GM19395 (cell line): ENCODE data around the gene CHMP4B.

Source experiments
- ATAC-seq: cut with Tn5 transposase; IDR thresholded peaks from one replicate; pipeline ENCODE4 v1.9.1; 2021; ENCODE audit warnings: mild to moderate bottlenecking, moderate library complexity; ENCODE audit not compliant: unreplicated experiment

Gene CHMP4B

DNA sequence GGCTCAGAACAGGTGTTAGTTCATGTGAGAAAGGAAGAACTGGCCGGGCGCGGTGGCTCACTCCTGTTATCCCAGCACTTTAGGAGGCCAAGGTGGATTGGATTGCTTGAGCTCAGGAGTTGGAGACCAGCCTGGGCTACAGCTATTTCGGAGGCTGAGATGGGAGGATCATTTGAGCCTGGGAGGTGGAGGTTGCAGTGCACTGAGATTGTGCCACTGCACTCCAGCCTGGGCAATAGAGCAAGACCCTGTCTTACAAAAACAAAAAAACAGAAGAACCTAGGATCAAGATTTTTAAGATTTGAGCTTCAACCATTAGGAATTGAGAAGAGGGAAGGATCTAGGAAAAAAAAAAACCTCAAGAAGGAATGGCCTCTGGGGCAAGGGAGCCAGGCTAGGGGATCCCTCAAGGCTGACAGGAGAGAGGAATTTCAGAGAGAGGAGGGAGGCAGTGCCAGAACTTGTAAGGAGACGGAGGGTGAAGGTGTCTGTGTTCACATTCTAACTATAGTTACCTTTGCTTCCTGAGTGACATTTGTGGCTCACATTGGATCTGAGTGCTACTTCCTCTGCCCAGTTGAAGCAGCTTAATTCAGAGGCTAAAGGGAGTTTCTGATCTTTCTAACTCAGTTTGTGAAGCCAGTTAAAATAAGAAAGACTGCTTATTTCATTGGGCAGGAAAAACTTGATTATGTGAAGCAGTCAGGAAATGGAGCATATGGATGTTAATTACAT, 26.1 kb downstream of the CHMP4B start:
- no peak for ATAC-seq

DNA sequence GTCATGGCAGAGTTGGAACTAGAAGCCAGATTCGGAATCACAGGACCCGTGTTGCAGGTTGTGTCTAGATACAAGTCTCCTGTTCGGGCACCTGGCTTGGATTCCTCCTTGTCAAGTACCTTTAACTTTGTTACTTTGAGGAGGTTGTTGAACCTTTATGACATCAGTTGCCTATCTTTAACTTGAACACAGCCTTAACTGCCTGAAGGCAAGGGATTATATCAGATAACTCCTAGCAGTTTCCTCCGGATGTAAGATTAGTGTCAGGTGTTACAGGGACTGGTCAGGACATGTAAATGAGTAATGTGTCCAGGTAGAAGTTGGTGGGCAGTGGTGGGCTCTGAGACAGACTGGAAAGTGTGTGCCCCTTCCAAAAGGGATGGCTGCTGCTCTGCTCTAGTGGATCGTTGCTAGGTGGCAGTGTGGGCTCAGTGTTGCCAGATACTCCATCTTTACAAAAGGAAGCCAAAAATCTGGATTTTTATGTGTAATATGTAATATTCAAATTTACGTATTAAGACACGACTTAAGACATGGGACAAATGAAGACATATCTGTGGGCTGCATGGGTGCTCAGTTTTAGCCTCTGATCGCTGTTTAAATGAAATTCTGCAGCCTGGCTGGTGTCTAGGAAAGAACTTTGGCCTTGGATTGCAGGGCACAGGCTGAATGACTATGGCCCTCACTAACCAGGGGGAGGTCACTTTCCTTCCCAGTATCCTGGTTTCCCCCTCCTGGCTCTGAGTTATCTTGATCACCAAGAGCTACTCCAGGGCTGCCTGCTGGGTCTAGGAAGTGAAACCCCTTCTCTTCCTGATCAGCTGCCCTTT, 27.1 kb downstream of the CHMP4B start:
- ATAC-seq: no peak

DNA sequence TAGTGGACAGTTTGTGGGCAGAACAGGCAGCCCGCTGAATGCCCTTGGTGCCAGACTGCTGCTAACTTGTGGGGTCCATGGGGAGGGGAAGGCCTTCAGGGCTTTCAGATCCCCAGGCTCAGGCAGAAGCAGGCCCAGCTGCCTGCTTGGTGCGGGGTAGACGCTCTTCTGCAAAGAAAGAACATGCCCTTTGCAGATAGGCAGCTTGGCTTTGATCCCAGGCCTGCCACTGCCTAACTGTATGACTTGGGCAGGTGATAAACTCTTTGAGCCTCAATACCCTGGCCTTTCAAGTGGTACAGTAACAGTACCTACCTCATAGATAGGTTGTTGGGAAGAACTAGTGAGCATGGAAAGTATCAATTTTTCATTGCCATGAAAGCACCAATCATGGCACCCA, 28.4 kb downstream of the CHMP4B start:
- no peak for ATAC-seq

DNA sequence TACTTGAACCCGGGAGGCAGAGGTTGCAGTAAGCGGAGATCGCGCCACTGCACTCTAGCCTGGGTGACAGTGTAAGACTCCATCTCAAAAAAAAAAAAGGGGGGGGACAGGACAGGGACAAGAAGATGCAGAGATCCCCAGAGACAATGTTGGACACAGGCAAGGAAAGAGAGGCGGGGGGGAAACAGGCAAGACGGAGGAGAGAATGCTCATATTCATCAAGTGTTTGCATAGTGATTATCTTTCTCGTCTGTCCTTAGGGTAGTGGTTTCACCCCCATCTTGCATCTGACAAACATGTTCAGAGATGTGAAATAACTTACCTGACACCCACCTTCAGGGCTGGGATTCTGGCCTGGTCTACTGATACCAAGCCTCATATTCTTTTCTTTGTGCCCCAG, 29.0 kb downstream of the CHMP4B start:
- ATAC-seq: no peak

DNA sequence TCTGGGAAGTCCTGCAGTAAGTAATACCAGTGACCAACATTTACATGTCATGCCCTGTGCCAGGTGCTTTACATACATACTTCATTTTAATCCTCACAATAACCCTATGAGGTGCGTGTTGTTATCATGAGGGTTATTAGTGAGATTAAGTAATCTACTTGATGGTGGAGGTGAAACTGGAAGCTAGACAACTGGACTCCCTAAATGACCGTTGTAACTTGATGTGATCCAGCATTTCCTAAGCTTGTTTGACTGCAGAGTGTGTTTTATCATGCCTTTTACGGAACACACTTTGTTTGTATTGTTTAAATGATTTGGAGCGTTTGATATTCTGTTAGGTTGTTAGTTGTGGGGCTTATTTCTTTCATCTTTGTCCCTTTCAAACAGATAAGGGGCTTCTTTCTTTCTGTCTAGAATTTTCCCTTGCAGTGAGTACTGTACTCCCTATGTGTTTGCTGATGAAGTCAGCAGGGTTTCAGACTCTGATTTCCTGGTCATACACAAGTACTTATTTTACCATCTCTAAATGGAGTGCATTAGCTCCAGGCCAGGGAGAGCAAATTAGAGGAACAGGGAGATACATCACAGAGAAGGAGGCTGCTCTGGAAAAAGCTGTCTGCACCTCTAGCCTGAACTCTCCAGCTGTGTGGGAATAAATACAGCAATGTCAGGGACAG, 29.7 kb downstream of the CHMP4B start:
- no peak for ATAC-seq

DNA sequence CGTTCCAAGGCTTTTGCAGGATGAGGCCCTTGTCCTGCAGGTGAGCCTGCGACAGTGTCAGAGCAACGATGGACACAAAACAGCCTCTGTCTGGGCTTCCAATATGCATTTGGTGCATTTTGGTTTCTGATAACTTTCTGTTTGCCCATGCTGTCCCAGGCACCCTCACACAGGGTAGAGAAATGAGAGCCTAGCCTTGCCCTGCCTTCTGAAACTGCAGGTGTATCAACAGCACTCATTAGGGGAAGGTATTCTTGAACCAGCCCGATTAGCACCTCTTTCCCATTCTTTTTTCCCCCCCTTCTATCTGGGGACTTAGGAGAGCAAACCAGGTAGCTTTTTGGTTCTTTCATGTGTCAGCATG, 30.3 kb downstream of the CHMP4B start:
- ATAC-seq: no peak

DNA sequence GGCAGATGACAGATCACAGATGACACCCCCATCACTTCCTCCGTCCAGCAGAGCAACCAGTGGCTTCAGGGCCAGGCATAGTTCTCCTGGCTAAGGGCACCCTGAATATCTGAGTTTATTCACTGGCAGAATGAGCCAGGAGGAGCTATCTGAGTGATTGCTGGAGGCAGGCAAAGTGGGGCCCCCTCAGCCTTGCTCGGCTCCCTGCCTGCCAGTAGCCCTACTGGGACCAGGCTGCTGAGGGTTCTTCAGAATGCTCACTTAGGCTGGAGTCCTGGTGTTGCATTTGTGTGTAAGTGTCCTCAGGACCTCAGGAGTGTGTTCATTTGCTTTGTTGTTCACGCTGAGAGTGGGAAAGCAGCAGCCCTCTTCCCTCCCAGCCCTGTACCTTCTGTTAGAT, 31.2 kb downstream of the CHMP4B start:
- ATAC-seq: no peak

DNA sequence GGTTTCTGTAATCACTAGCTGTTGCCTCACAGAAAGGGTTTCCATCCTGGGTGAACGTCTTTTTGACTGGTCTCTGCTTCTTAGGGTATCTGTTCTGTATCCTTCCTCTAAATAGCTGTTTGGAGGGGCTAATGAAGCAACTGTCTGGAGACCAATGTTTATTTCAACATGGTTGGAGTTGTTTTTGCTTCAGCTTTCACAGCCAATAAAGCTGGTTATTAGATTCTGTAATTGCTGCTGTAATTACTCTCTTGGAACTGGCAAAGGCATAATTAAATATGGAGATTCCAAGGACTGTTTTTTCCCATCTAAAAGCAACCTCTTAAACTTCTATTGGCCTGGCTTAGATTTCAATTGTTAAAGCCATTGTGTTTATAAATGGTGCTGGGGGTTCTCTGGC, 31.9 kb downstream of the CHMP4B start:
- ATAC-seq: no peak

DNA sequence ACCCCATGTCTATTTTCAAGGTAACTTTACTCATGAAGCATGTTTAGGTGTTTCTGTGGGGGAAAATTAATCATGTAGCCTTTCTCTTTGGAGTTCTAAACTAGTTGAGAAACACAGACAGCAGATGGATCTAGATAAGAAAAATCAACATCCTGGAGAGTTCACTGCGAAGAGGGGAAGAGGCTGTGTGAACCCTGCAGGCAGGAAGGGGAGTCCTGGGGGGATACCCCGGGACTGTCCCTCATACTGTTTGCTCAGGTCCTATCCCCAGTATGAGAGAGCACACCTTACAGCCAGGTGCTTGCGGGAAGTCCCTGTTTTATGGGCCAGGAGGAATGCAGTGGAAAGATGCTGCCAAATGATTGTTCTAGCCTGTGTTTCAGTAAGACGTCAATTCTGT, 32.7 kb downstream of the CHMP4B start:
- no peak for ATAC-seq

DNA sequence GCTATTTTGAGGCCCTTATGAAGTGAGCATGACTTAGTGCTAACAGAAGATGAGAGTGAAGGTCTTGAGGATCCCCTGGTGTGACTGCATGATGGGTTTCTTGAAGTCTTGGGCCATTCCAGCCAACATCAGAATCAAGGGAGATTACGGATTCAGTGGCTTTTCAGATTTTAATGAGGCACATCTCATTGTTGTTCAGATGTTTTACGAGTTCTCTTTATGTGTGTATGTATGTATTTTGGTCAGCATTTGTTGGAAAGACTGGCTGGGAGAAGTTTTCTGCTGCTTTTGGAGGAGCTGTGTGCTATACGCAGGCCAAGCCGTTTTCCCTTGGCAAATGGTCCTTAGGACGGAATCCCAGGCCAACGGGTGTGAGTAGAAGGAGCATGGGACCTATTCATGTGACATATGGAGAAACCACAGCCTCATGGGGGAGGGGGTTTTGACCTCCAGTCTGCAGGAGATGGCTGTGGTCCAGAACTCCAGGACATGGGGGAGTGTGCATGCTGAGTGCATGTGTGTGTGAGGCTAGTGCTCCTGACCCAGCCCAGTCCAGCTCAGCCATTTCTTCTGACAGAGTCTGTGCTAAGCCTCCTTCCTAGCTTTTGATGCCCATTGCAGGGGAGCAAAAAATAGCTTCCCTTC, 35.3 kb downstream of the CHMP4B start:
- no peak for ATAC-seq

DNA sequence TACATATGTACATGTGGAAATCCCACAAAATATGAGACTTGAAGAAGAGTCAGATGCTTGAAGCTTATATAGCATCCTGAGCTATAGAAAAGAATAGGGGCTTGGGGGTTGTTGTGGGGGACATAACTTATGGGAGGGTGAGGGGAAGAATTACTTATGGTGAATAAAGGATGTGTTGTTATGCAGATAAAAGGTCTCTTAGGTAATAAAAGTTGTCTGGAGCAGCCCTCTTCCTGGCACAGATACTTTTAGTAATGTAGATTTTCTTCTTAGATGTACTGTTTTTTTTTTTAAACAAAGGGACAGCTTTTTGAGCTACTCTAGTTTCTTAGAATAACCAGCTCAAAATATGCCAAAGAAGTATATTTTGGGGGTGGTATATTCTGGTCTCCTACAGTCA, 35.9 kb downstream of the CHMP4B start:
- ATAC-seq: no peak

DNA sequence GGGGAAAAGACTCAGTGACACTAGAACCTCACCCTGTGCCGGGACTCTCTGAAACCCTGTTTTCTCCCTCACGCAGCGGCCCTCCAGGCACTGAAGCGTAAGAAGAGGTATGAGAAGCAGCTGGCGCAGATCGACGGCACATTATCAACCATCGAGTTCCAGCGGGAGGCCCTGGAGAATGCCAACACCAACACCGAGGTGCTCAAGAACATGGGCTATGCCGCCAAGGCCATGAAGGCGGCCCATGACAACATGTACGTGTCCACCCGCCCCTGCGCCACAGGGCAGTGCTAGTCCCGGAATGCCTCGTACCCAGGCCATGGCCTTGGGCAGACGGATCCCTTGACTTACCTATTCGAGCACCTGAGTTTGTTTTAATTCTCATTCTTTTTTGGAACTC, 37.2 kb downstream of the CHMP4B start:
- no peak for ATAC-seq

DNA sequence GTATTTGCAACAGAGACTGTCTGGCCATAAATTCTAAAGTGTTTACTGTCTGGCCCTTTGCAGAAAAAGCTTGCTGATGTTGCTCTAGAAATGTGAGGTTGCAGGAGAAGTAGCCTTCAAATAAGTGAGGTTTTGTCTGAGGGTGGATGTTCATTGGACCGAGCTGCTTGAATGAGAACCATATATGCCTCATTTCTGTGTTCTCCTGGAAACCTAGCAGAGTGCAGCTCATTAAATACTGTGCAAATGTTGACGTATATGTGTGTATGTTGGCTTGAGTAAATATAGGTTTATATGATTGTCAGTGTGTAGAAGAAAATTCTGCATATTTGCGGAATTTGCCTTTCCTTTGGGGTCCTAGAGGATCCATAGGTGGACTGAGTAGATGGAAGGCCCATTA, 39.0 kb downstream of the CHMP4B start:
- ATAC-seq: no peak

DNA sequence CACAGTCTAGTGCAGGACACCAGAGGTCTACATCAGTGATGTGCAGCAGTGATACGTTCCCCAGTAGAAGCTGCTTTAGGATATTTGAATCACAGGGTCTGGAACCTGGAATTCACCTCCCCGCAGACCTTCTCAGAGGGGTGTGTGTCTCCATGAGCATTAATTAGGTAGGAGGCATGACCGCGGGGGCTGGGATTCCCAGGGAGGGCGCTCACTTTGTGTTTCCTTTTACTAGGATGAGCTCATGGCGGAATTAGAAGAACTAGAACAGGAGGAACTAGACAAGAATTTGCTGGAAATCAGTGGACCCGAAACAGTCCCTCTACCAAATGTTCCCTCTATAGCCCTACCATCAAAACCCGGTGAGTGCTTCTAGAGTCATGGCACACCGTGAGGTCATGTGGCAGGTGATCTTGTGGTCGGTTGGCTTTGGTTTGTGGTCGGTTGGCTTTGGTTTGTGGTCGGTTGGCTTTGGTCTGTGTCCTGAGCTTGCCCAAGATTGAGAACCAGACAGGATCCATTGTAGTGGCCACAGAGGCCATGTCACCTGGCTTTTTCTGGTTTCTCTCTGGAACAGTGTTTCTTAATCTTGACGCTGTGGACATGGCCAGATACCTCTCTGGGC, 40.8 kb downstream of the CHMP4B start:
- no peak for ATAC-seq

DNA sequence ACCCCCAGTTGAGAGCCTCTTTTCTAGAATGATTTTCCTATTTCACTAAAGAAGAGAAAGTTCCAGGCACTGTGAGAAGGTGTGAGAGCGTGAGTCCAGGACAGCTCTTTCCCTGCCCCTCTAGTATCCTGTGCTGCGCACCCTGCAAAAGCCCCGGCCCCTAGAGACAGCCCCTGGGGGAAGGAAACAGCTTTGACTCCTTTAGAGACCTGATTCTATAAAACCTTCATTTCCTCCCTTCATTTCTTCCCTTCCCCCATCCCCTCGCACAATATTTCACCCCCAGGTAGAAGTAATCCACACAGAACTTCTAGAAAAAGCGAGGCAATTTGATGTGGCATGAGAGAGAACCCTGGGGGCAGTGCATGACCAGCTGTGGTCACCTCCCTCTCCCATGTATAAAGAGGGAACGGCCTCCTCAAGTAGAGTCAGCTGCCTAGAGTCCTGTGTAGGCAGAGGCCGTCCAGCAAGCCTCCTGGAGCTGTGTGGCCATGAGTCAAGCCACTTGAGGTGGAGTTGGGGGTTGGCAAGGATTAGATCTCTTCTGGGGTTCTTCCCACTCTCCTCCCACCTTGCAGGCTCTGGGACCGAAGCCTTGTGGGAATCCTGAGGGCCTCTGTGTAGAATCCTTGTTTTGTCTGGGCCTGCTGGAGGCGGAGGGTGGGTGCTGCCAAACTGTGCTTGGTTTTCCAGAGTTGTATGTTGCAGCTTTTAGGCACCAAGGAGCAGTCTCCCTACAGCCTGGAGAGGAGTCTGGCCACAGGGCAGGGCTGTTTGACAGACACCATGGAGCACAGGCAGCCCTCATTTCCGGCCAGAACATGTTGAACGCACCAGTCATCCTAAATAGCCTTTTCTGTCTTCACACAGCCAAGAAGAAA, 41.7 kb downstream of the CHMP4B start:
- no peak for ATAC-seq

DNA sequence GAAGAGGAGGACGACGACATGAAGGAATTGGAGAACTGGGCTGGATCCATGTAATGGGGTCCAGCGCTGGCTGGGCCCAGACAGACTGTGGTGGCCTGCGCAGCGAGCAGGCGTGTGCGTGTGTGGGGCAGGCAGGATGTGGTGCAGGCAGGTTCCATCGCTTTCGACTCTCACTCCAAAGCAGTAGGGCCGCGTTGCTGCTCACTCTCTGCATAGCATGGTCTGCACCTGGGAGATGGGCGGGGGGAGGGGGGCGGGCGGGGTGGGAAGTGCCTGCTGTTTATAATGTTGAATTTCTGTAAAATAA, 42.3 kb downstream of the CHMP4B start:
- no peak for ATAC-seq

DNA sequence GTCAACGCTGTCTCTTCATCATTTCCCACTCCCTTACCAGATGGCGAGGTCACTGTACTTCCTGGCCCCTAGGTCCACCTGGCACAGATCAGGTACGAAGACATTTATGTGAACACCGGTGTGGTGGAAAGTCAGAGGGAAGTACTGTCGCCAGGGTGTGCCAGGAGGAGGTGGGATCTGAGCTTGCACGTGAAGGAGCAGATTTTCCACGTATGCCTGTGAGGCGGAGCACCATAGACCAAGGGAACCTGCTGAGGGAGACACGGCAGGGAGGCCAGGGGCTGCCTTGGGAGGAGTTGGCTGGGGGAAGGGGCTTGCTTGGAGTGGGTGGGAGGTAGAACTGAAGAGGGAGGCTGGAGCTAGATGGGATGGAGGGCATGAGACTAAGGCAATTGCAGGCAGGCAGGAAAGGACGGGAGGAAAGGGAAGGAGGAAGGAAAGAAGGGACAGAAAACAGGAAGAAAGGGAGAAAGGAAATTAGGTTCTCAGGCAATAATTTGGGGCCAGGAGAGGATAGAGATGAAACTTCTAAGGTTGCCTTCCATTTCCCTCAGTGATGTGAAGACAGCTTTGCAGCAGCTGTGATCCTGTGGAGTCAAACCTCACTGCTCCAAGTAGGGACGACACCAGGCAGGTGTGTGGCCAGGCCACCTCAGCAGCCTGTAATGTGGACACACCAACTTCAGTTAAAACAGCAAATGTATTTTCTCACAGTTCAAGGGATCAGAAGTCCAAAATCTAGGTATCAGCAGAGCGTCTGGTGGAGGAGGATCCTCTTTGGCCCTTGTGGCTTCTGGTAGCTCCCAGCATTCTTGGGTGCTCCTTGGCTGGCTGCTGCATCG, 46.8 kb downstream of the CHMP4B start:
- ATAC-seq: no peak

DNA sequence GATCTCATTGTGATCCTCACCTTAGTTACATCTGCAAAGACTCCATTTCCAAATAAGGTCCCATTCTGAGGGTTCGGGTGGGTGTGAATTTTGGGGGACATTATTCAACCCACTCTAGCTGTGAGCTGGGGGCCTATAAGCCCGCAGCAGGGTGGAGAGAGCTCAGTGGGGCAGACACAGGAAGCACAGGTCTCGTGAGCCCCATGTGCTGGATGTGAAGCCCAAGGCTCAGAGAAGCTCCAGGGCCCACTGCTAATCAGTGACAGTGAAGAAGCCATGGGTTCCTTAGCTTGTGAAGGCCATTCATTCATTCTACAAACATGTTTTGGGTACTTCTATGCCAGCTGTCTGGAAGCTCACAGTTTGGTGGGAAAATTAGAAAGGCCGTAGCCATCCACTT, 47.5 kb downstream of the CHMP4B start:
- ATAC-seq: no peak

DNA sequence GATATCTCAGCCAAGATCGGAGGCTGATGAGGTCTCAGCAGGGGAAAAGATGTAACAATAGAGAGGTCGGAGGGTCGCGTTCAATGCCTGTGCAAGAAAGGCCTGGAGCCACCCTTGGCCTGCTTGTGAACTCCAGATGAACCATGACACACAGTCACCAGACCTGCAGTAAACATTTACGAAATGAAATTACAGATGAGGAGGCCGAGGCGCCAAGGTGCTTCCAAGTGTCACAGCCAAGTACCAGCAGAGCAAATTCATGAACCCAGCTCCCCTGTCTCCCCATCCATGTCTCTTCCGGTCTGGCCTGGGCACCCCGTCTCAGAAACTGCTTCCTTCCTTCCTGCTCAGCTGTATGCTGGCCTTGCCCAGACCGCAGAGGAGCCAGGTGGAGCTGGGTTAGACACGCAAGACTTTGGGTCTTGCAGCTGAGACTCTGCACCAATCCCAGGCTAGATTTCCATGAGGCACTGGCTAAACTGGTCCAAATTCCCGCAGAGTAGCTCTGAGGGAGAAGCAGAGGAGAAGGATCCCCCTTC, 48.1 kb downstream of the CHMP4B start:
- peak; percentile 75 for ATAC-seq
